ENCODE data around the gene ABHD14A. TPM values are rescaled to one million over a fixed set of nuclear protein-coding genes. Genes with fewer than 3 reads are reported as not detected.

Gene ABHD14A
- total and polyA plus RNA-seq, 2 of the 13 experiments (the other 11 are each of a cell fraction or from before 2014, with no cell fraction given) = 29.5 to 46.9 TPM

GRCh38 chr3:52024765-52025452 lies 50.0 kb downstream of the ABHD14A start:
- H3K79me2 ChIP-seq (ENCODE audit: insufficient read depth, low read length) = no peaks in the 10 kb centered on the region
- no peak overlapping the region for H3K4me3 ChIP-seq (replicated peaks in 1 of 3; ENCODE audit: insufficient read depth in 1 of 3, low read depth in 2 of 3, low read length in 3 of 3)
- no peak overlapping the region for H3K9ac ChIP-seq (ENCODE audit: insufficient read depth, low read depth, low read length)
- H3K27me3 ChIP-seq (ENCODE audit: control insufficient read depth in 1 of 2, insufficient read depth in 2 of 2, low read length in 2 of 2) = peaks cover 1 to 42% of the 10 kb centered on the region in 2 experiments; a peak in 4 of 5 replicates
- FAIRE-seq = no peak
- no TSS peak for BruUV-seq (replicated peaks)
- H2AFZ ChIP-seq (ENCODE audit: low read length) = no peak overlapping the region
- H3K27ac ChIP-seq (ENCODE audit: extremely low read length, insufficient read depth, low read length) = no peak overlapping the region
- 44% methylated on average over 6 of the region's 6 CpGs for WGBS (ENCODE audit: low lambda C conversion rate)
- in situ Hi-C loops (cut with HindIII; ENCODE audit: extremely low pct_ligation_motif_present, low pct_unique_long_range_greater_than_20kb) (no loop called here), intact Hi-C loops (cut with micrococcal nuclease; ENCODE audit: unreplicated experiment) (no loop called here)
- H3K36me3 ChIP-seq (replicated peaks in 1 of 2; ENCODE audit: control insufficient read depth in 1 of 2, insufficient read depth in 2 of 2, low read length in 2 of 2) = no peaks in the 10 kb centered on the region
- H3K4me1 ChIP-seq (ENCODE audit: insufficient read depth, low read length) = peaks cover 52% of the 10 kb centered on the region
- POLR2A ChIA-PET = no interaction called here
- no peak for ATAC-seq
- CTCF ChIA-PET (ENCODE audit: low intra/inter-chr PET ratio, low total read pairs) = no interaction called here
- H3K4me2 ChIP-seq (ENCODE audit: low read depth, low read length) = no peak overlapping the region
- no peak for DNase-seq (ENCODE audit: low spot score)
- no peaks in the 10 kb centered on the region for H4K20me1 ChIP-seq (ENCODE audit: insufficient read depth, low read length)
- no peaks in the 10 kb centered on the region for H3K9me3 ChIP-seq (ENCODE audit: low read length)
- TF ChIP-seq, protein P1, sequence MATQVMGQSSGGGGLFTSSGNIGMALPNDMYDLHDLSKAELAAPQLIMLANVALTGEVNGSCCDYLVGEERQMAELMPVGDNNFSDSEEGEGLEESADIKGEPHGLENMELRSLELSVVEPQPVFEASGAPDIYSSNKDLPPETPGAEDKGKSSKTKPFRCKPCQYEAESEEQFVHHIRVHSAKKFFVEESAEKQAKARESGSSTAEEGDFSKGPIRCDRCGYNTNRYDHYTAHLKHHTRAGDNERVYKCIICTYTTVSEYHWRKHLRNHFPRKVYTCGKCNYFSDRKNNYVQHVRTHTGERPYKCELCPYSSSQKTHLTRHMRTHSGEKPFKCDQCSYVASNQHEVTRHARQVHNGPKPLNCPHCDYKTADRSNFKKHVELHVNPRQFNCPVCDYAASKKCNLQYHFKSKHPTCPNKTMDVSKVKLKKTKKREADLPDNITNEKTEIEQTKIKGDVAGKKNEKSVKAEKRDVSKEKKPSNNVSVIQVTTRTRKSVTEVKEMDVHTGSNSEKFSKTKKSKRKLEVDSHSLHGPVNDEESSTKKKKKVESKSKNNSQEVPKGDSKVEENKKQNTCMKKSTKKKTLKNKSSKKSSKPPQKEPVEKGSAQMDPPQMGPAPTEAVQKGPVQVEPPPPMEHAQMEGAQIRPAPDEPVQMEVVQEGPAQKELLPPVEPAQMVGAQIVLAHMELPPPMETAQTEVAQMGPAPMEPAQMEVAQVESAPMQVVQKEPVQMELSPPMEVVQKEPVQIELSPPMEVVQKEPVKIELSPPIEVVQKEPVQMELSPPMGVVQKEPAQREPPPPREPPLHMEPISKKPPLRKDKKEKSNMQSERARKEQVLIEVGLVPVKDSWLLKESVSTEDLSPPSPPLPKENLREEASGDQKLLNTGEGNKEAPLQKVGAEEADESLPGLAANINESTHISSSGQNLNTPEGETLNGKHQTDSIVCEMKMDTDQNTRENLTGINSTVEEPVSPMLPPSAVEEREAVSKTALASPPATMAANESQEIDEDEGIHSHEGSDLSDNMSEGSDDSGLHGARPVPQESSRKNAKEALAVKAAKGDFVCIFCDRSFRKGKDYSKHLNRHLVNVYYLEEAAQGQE (IDR thresholded peaks at IDR 0.05; ENCODE audit: borderline replicate concordance in 1 of 2, low read depth in 1 of 2, low read length in 2 of 2) = no peak
- TF ChIP-seq NFE2L1 (CRISPR knock-in tag; IDR thresholded peaks at IDR 0.05; ENCODE audit: borderline replicate concordance) (no peak), TRIM24 (CRISPR knock-in tag; IDR thresholded peaks at IDR 0.05) (no peak), ZNF691 (CRISPR knock-in tag; IDR thresholded peaks at IDR 0.05; ENCODE audit: borderline replicate concordance, low read depth) (no peak), NFIB (CRISPR knock-in tag; IDR thresholded peaks at IDR 0.05; ENCODE audit: borderline replicate concordance) (no peak), ZNF274 (CRISPR knock-in tag; IDR thresholded peaks at IDR 0.05) (no peak), SCMH1 (CRISPR knock-in tag; IDR thresholded peaks at IDR 0.05; ENCODE audit: borderline replicate concordance) (no peak), HES4 (CRISPR knock-in tag; IDR thresholded peaks at IDR 0.05; ENCODE audit: borderline replicate concordance) (no peak)
- TF ChIP-seq, protein P2, sequence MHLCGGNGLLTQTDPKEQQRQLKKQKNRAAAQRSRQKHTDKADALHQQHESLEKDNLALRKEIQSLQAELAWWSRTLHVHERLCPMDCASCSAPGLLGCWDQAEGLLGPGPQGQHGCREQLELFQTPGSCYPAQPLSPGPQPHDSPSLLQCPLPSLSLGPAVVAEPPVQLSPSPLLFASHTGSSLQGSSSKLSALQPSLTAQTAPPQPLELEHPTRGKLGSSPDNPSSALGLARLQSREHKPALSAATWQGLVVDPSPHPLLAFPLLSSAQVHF (CRISPR knock-in tag; IDR thresholded peaks at IDR 0.05) = no peak
- TF ChIP-seq, protein P3, sequence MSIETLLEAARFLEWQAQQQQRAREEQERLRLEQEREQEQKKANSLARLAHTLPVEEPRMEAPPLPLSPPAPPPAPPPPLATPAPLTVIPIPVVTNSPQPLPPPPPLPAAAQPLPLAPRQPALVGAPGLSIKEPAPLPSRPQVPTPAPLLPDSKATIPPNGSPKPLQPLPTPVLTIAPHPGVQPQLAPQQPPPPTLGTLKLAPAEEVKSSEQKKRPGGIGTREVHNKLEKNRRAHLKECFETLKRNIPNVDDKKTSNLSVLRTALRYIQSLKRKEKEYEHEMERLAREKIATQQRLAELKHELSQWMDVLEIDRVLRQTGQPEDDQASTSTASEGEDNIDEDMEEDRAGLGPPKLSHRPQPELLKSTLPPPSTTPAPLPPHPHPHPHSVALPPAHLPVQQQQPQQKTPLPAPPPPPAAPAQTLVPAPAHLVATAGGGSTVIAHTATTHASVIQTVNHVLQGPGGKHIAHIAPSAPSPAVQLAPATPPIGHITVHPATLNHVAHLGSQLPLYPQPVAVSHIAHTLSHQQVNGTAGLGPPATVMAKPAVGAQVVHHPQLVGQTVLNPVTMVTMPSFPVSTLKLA (IDR thresholded peaks at IDR 0.05) = no peak

All from HepG2 (cell line).